Neural cell (in vitro differentiated cells): ENCODE results near the gene NPIPA8.
"Not testable (repeated sequence)": the region's sequence is repeated elsewhere in the genome, so short reads cannot be mapped to it uniquely, and the experiment has no call there.

ENCODE experiments used
- CTCF ChIP-seq: fragments of 450-650 bp; IDR thresholded peaks from 2 replicates; pipeline ENCODE4 v1.5.1; 2014; ENCODE audit warnings: antibody characterized with exemption, mild to moderate bottlenecking, moderate library complexity; ENCODE audit not compliant: poor library complexity, severe bottlenecking
- EP300 ChIP-seq: fragments of 450-650 bp; conservative IDR thresholded peaks from 2 replicates; pipeline ENCODE4 v1.6.1; 2014; ENCODE audit warnings: antibody characterized with exemption, mild to moderate bottlenecking, moderate library complexity; ENCODE audit not compliant: poor library complexity, severe bottlenecking
- EZH2 ChIP-seq: fragments of 200-600, 300-800 bp; shearing (Covaris generic), sonication (generic); IDR thresholded peaks from 2 replicates; pipeline ENCODE4 v1.6.1; 2014; ENCODE audit warnings: antibody characterized with exemption, low read length, borderline replicate concordance, mild to moderate bottlenecking; ENCODE audit not compliant: insufficient read depth, poor library complexity, severe bottlenecking
- MXI1 ChIP-seq: fragments of 450-650 bp; conservative IDR thresholded peaks from 2 replicates; pipeline ENCODE4 v1.6.1; 2014; ENCODE audit warnings: antibody characterized with exemption, mild to moderate bottlenecking; ENCODE audit not compliant: poor library complexity, severe bottlenecking
- POLR2AphosphoS5 ChIP-seq: IDR thresholded peaks from 2 replicates; pipeline ENCODE4 v1.6.1; 2012
- RAD21 ChIP-seq: fragments of 450-650 bp; conservative IDR thresholded peaks from 2 replicates; pipeline ENCODE4 v1.6.1; 2014; ENCODE audit warnings: antibody characterized with exemption, mild to moderate bottlenecking, moderate library complexity
- SMC3 ChIP-seq: fragments of 450-650 bp; conservative IDR thresholded peaks from 2 replicates; pipeline ENCODE4 v1.6.1; 2014; ENCODE audit warnings: antibody characterized with exemption, mild to moderate bottlenecking, moderate library complexity; ENCODE audit not compliant: poor library complexity
- TAF1 ChIP-seq: IDR thresholded peaks from 2 replicates; pipeline ENCODE4 v1.6.1; 2012; ENCODE audit warnings: low read depth
- TF ChIP-seq, protein P1 (sequence below): IDR thresholded peaks from 2 replicates; pipeline ENCODE4 v1.6.1; 2012; ENCODE audit warnings: borderline replicate concordance

GRCh38 chr16:18293337-18293956 lies 43.1 kb downstream of the NPIPA8 start:
- TF ChIP-seq SMC3, RAD21, CTCF, TAF1, EP300, EZH2, POLR2AphosphoS5, MXI1: not testable (repeated sequence)
- TF ChIP-seq, protein P1, sequence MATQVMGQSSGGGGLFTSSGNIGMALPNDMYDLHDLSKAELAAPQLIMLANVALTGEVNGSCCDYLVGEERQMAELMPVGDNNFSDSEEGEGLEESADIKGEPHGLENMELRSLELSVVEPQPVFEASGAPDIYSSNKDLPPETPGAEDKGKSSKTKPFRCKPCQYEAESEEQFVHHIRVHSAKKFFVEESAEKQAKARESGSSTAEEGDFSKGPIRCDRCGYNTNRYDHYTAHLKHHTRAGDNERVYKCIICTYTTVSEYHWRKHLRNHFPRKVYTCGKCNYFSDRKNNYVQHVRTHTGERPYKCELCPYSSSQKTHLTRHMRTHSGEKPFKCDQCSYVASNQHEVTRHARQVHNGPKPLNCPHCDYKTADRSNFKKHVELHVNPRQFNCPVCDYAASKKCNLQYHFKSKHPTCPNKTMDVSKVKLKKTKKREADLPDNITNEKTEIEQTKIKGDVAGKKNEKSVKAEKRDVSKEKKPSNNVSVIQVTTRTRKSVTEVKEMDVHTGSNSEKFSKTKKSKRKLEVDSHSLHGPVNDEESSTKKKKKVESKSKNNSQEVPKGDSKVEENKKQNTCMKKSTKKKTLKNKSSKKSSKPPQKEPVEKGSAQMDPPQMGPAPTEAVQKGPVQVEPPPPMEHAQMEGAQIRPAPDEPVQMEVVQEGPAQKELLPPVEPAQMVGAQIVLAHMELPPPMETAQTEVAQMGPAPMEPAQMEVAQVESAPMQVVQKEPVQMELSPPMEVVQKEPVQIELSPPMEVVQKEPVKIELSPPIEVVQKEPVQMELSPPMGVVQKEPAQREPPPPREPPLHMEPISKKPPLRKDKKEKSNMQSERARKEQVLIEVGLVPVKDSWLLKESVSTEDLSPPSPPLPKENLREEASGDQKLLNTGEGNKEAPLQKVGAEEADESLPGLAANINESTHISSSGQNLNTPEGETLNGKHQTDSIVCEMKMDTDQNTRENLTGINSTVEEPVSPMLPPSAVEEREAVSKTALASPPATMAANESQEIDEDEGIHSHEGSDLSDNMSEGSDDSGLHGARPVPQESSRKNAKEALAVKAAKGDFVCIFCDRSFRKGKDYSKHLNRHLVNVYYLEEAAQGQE: not testable (repeated sequence)
